Activated CD8-positive, alpha-beta T cell treated with anti-CD3 and anti-CD28 coated beads, Interleukin-2, amount 10 ng/mL, durations not matched to agents 7 days and 5 days (primary cell): ENCODE results near the gene SPCS2. TPM values are rescaled to one million over a fixed set of nuclear protein-coding genes. Genes with fewer than 3 reads are reported as not detected.

Experiments
- ATAC-seq: fragments of 150-1000 bp; cut with Tn5 transposase; one replicate; pipeline ENCODE4 v1.10.0; 2021; ENCODE audit warnings: moderate library complexity
- CTCF ChIA-PET: fragments of 350-600 bp; sonication (Branson Sonifier 250); formaldehyde crosslinking; loops from one replicate; lab custom pipeline; 2021; ENCODE audit warnings: antibody characterized with exemption; lab: Charles Lee
- POLR2A ChIA-PET: fragments of 350-600 bp; sonication (Branson Sonifier 250); formaldehyde crosslinking; loops from one replicate; lab custom pipeline; 2021; ENCODE audit warnings: antibody characterized with exemption; lab: Charles Lee
- DNase-seq: peaks from one replicate; pipeline ENCODE4 v3.0.0-alpha.2; 2020
- H3K27ac Mint-ChIP-seq: one replicate; pipeline ENCODE4 v1.8.0; 2021; ENCODE audit warnings: mild to moderate bottlenecking, mixed read lengths
- H3K27me3 Mint-ChIP-seq: one replicate; pipeline ENCODE4 v1.8.0; 2021; ENCODE audit warnings: low read depth, mixed read lengths
- H3K36me3 Mint-ChIP-seq: one replicate; pipeline ENCODE4 v1.8.0; 2021; ENCODE audit warnings: low read depth, mixed read lengths
- H3K4me1 Mint-ChIP-seq: one replicate; pipeline ENCODE4 v1.8.0; 2021; ENCODE audit warnings: low read depth, mixed read lengths
- H3K4me3 Mint-ChIP-seq: one replicate; pipeline ENCODE4 v1.8.0; 2021; ENCODE audit warnings: mild to moderate bottlenecking, mixed read lengths
- H3K9me3 Mint-ChIP-seq: one replicate; pipeline ENCODE4 v1.8.0; 2022; ENCODE audit warnings: mixed read lengths; ENCODE audit not compliant: insufficient read depth
- total RNA-seq, 2 experiments: library from RNA; stranded (reverse); gene quantifications; one replicate each; pipeline ENCODE4 v1.2.3, GENCODE V29; 2021

The SPCS2 gene
- total RNA-seq, 2 experiments from 2014 or later = 149 to 156 TPM

GRCh38 chr11:75024068-75024449, 75.0 kb downstream of the SPCS2 start:
- Mint-ChIP-seq H3K9me3 (peaks cover under 1% of the 10 kb centered on the region), H3K27me3 (no peaks in the 10 kb centered on the region), H3K4me3 (no peak overlapping the region), H3K36me3 (peaks cover 2% of the 10 kb centered on the region), H3K27ac (no peak overlapping the region), H3K4me1 (no peaks in the 10 kb centered on the region)
- ChIA-PET CTCF (interaction anchor here (0.8 to 3.2 kb wide), 4 partner anchors 12 to 225 kb away, joined by 3 to 27 read pairs (median 26); no protein-coding TSS in a partner anchor), POLR2A (no interaction called here)
- DNase-seq (no peak), ATAC-seq (no peak)

DNA sequence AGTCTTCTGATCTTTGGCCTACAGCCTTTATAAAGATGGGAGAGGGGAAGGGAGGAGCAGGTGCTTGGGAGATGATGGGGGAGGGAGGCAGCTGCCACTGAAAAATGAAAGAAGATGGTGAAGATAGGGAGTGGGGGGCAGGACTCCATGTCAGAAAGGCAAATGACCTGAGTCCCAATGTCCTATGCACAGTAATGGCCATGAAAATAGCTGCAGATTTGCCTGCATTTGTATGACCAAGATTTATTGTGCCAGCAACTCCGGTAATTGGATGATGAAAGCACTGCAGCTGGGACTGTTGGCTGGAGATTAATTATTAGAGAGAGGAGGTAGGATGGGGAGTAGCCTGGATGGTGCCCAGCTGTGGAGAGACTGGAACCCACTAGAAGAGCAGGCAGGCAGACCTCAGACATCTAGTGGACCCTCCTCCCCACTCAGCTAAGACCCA, 75.7 kb downstream of the SPCS2 start:
- DNase-seq (no peak), ATAC-seq (no peak)
- Mint-ChIP-seq H3K9me3 (no peaks in the 10 kb centered on the region), H3K4me3 (no peak overlapping the region), H3K27ac (no peak overlapping the region), H3K4me1 (no peaks in the 10 kb centered on the region), H3K36me3 (peaks cover 2% of the 10 kb centered on the region), H3K27me3 (no peaks in the 10 kb centered on the region)
- ChIA-PET POLR2A (no interaction called here), CTCF (interaction anchor here (1.2 to 3.1 kb wide), 4 partner anchors 13 to 224 kb away, joined by 5 to 27 read pairs (median 6); no protein-coding TSS in a partner anchor)

DNA sequence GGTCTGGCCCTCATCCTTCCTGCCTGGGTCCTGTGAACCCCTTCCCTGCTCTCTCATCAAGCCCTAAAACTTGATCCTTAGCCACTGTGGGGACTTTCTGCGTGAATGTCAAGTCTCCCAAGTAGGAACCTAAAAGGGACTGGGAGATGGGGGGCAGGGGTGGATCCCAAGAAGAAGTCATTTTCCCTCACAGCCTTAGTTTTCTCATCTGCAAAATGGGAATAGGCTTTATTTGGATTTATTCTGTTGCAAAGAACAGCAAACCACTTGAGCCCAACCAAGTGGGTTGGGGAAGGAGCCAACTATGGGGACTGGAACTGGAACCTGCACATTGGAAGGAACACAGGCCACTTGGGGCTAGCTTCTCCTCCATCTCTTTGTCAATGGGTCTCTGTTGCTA, 76.5 kb downstream of the SPCS2 start:
- DNase-seq = no peak
- H3K27ac Mint-ChIP-seq = no peak overlapping the region
- POLR2A ChIA-PET = no interaction called here
- H3K4me1 Mint-ChIP-seq = no peaks in the 10 kb centered on the region
- no peaks in the 10 kb centered on the region for H3K27me3 Mint-ChIP-seq
- H3K4me3 Mint-ChIP-seq = no peak overlapping the region
- CTCF ChIA-PET = interaction anchor here (1.2 to 1.7 kb wide), 3 partner anchors 96 to 223 kb away, joined by 5 to 8 read pairs (median 5); no protein-coding TSS in a partner anchor
- H3K9me3 Mint-ChIP-seq = no peaks in the 10 kb centered on the region
- ATAC-seq = no peak
- H3K36me3 Mint-ChIP-seq = no peaks in the 10 kb centered on the region

DNA sequence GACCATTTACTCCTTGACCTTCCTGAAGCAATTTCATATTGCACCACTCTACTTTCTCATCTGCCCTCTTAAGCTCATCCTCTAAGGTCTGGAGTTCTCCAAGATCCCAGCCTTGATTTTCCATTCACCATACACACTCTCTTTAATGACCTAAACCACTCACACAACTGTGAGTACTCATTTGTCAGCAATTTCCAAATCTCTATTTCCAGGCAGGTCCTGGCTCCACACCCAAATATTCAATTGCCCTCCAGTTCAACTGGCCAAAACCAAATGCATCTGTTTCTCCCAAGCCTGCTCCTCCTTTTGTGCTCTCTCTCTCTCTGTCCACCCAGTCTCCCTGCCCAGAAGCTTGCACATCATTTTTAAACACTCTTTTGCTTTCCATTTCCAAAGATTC, 79.3 kb downstream of the SPCS2 start:
- Mint-ChIP-seq H3K27ac (no peak overlapping the region), H3K4me3 (no peak overlapping the region), H3K4me1 (no peaks in the 10 kb centered on the region), H3K27me3 (no peaks in the 10 kb centered on the region), H3K9me3 (no peaks in the 10 kb centered on the region), H3K36me3 (no peaks in the 10 kb centered on the region)
- ChIA-PET CTCF (interaction anchor here (1.0 to 2.0 kb wide), 3 partner anchors 98 to 220 kb away, joined by 5 to 13 read pairs (median 7); no protein-coding TSS in a partner anchor), POLR2A (interaction anchor here (0.6 kb wide), 1 partner anchor 13 kb away, joined by 3 read pairs; no protein-coding TSS in a partner anchor)
- ATAC-seq = no peak
- DNase-seq = no peak

Other genes starting within 250 kb of the SPCS2 start
- gene CHRDL2, start 217.8 kb upstream of the SPCS2 start, total RNA-seq = not detected
- 10 to 100 TPM; 15.2 to 16.6 TPM for gene RNF169, start 200.4 kb upstream of the SPCS2 start, total RNA-seq
- gene XRRA1, start 175 bp upstream of the SPCS2 start, total RNA-seq = 10 to 100 TPM; 16.6 to 19.0 TPM
- gene NEU3, start 39.7 kb downstream of the SPCS2 start, total RNA-seq = 10 to 100 TPM; 15.8 to 16.7 TPM
- not detected for gene OR2AT4, start 147.6 kb downstream of the SPCS2 start, total RNA-seq
- not detected for gene SLCO2B1, start 201.8 kb downstream of the SPCS2 start, total RNA-seq